Left ventricle myocardium inferior (tissue), 1 donor: Measurements from ENCODE around the gene C19orf85. TPM values are rescaled to one million over a fixed set of nuclear protein-coding genes. Genes with fewer than 3 reads are reported as not detected.
A peak's percentile ranks its signal among the peaks of the same experiment; 100 is the strongest.

Experiments used
- DNase-seq: peaks from one replicate; pipeline ENCODE4 v3.0.0-alpha.2; 2020
- H3K27ac ChIP-seq: fragments of 200-600 bp; replicated peaks from 2 replicates; pipeline ENCODE4 v1.8.0; 2021
- H3K27me3 ChIP-seq: fragments of 200-600 bp; 2 replicates; pipeline ENCODE4 v1.8.0; 2021; ENCODE audit warnings: low read depth
- H3K36me3 ChIP-seq: fragments of 200-600 bp; 2 replicates; pipeline ENCODE4 v1.8.0; 2021
- H3K4me1 ChIP-seq: fragments of 200-600 bp; 2 replicates; pipeline ENCODE4 v1.8.0; 2021
- H3K4me3 ChIP-seq: fragments of 200-600 bp; 2 replicates; pipeline ENCODE4 v1.8.0; 2021; ENCODE audit warnings: mild to moderate bottlenecking, moderate library complexity
- H3K9me3 ChIP-seq: fragments of 200-600 bp; replicated peaks from 2 replicates; pipeline ENCODE4 v1.8.0; 2021
- intact Hi-C: fragments of 100-400 bp; cut with micrococcal nuclease; formaldehyde crosslinking; loops from one replicate; pipeline ENCODE4 v1.11.0; 2022
- total RNA-seq: library from RNA; stranded (reverse); fragmentation: NEBNext Ultra II Directional; extraction: Animal tissue kit (Norgen Biotek cat#: 25700); gene quantifications from one replicate; pipeline ENCODE4 v1.2.1, GENCODE V29; 2021
- TF ChIP-seq, protein P1 (sequence below): fragments of 200-600 bp; IDR thresholded peaks from 2 replicates; pipeline ENCODE4 v1.8.0; 2021; ENCODE audit warnings: antibody characterized with exemption, mild to moderate bottlenecking, borderline replicate concordance
- donor health status: DM: no; HTN: yes; CAD: no; lungs with severe emphysema.

C19orf85 gene
- total RNA-seq, 1 donor from 2014 or later: not detected

DNA sequence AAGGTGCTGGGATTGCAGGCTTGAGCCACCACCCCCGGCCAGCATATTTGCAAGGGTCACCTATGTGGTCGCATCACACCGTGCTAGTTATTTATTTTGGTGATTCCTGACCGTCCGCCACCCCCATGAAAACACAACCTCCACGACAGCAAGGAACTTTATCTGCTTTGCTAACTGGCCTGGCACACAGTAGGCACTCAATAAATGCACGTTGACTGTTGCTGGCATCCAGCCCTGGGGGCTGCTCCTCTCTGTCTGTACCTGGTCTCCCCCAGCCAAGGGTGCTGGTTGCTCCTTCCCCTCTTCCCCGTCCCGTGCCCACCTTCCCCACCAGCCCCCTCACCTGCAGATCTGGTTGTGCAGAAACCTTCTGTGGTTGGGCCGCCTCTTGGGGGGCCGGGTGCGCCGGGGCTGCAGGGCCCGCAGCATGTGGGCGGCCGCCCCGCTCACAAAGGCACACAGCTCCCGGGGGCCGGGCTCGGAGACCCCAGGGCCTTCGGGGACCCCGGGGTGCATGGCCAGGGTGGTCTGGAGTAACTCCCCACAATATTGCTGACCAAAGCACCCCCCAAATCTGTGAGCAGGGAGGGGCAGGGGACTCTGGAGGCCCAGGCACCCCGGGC is 401 bp downstream of the C19orf85 start:
- Histone ChIP-seq H3K27ac (no peak overlapping the region), H3K4me3 (no peak overlapping the region), H3K4me1 (peaks cover 37% of the 10 kb centered on the region), H3K36me3 (no peaks in the 10 kb centered on the region), H3K27me3 (no peaks in the 10 kb centered on the region), H3K9me3 (no peaks in the 10 kb centered on the region)
- TF ChIP-seq, protein P1, sequence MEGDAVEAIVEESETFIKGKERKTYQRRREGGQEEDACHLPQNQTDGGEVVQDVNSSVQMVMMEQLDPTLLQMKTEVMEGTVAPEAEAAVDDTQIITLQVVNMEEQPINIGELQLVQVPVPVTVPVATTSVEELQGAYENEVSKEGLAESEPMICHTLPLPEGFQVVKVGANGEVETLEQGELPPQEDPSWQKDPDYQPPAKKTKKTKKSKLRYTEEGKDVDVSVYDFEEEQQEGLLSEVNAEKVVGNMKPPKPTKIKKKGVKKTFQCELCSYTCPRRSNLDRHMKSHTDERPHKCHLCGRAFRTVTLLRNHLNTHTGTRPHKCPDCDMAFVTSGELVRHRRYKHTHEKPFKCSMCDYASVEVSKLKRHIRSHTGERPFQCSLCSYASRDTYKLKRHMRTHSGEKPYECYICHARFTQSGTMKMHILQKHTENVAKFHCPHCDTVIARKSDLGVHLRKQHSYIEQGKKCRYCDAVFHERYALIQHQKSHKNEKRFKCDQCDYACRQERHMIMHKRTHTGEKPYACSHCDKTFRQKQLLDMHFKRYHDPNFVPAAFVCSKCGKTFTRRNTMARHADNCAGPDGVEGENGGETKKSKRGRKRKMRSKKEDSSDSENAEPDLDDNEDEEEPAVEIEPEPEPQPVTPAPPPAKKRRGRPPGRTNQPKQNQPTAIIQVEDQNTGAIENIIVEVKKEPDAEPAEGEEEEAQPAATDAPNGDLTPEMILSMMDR: no peak
- intact Hi-C loops: no loop called here
- DNase-seq: no peak

DNA sequence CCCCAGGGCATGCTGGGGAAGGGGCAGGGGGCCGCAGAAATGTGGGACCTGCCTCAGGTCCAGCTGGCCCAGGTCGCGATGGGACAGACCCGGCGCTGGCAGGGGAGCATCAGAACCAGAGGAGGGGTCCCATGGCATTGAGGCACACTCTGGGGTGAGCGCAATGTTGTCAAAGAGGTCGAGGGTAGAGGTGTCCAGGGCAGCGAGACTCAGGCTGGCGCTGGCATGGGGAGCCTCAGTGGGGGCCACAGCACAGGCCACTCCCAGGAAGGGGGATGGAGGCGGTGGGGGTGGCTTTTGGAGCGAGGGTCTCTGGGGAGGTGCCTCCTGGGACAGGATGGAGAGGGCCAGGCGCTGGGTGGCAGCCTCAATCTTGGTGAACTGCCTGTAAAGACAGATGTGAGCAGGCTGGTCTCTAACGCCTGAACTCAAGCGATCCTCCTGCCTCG is 944 bp downstream of the C19orf85 start:
- Histone ChIP-seq H3K4me3 (no peak overlapping the region), H3K27me3 (no peaks in the 10 kb centered on the region), H3K27ac (no peak overlapping the region), H3K9me3 (no peaks in the 10 kb centered on the region), H3K4me1 (peaks cover 37% of the 10 kb centered on the region), H3K36me3 (no peaks in the 10 kb centered on the region)
- TF ChIP-seq, protein P1: no peak
- DNase-seq: no peak
- intact Hi-C loops: no loop called here

DNA sequence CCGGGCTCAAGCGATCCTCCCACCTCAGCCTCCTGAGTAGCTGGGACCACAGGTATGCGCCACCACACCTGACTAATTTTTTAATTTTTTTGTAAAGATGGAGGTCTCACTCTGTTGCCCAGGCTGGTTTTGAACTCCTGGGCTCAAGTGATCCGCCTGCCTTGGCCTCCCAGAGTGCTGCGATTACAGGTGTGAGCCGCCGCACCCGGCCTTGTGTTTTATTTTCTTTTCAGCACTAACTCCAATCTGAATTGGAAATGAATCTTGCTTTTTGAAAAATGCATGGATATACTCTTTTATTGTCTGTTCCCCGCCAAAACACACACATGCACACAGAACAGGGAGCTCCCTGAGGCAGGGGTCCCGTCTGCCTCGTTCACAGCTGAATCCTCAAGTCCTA is 1.8 kb downstream of the C19orf85 start:
- peak overlapping the region; percentile 81 for H3K4me3 ChIP-seq
- DNase-seq: no peak
- no peak overlapping the region for H3K27ac ChIP-seq

DNA sequence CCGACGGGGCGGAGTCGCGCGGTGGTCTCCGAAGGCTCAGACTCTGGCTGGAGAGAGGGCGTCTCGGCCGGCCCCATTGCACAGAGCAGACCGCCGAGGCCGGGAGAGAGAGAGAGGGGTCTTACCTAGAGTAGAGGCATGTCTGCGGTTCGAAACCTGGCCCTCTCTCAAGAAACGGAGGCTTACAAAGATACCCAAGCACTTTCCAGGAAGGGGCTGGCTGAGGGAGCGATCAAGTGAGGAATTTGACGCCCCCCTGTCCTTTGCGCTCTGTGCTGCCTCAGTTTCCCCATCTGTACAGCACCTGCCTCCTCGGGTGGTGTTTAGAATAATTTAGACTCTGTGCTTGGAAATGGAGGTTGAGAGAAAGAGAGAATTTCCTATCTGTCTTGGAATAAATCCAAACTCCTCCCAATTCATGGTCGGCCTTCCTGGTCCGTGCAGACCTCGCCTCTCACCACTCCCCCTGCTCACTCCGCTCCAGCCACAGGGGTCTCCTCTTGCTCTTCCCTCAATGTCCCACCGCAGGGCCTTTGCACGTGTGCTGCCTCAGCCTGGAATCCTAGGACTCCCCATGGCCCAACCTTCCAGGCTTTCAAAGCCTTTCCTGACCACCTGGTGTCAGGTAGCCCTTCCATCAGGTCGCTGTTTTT is 2.5 kb downstream of the C19orf85 start:
- intact Hi-C loops: no loop called here
- TF ChIP-seq, protein P1: no peak

More for the DNA sequence above, 1.8 kb downstream of the C19orf85 start:
- H3K4me1 ChIP-seq: peaks cover 32% of the 10 kb centered on the region
- H3K36me3 ChIP-seq: no peaks in the 10 kb centered on the region
- no peaks in the 10 kb centered on the region for H3K27me3 ChIP-seq
- intact Hi-C loops: no loop called here
- no peaks in the 10 kb centered on the region for H3K9me3 ChIP-seq
- TF ChIP-seq, protein P1: no peak

DNA sequence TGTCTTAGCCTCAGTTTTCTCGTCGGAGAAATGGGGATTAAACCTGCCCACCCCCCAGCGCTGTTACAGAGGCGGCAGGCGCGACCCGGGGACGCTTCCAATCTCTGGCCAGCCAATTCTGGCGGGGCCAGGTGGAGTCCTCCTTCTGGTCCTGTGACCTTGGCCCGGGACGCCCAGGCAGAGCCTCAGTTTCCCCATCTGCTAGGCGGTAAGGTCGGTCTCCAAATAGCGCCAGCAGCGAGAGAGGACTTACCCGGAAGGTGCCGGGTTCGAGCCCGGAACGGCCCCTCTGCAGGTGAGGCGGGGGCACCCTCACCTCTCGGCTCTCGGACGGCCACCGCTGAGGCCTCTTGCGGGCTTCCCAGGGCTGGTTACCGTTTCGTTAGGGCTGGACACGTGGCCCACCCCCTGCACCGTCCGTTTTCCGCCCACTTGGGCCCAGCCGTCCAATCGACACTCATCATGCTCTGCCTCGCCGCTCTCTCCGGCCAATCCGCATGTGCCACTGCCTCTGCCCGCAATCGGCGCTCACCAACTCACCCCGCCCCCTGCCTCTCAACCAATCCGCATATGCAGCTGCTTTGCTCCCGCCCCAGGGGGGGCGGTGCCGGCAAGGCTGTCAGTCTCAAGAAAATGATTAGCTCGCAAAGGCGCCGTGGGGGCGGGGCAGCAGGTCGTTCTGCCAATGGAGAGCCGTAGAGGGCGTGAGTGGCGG is 3.1 kb downstream of the C19orf85 start, which contains the start of gene ISOC2:
Gene ISOC2 (minus strand): TSS at position 384 of the 715 bp plus-strand sequence. CDS start 5,156 bp downstream, outside the sequence.
- TF ChIP-seq, protein P1: no peak
- intact Hi-C loops: no loop called here
- peak within 1 kb of the TSS; percentile 81 for H3K4me3 ChIP-seq
- no peaks in the 10 kb centered on the region for H3K9me3 ChIP-seq
- peaks cover 29% of the 10 kb centered on the region for H3K4me1 ChIP-seq
- peak within 1 kb of the TSS; percentile 93 for H3K27ac ChIP-seq
- peak; percentile 100 for DNase-seq
- H3K36me3 ChIP-seq: no peaks in the 10 kb centered on the region
- H3K27me3 ChIP-seq: no peaks in the 10 kb centered on the region

More for the DNA sequence above, 2.5 kb downstream of the C19orf85 start:
- Histone ChIP-seq H3K4me3 (peak overlapping the region; percentile 81), H3K27ac (peak overlapping the region; percentile 93), H3K9me3 (no peaks in the 10 kb centered on the region), H3K4me1 (peaks cover 29% of the 10 kb centered on the region), H3K27me3 (no peaks in the 10 kb centered on the region), H3K36me3 (no peaks in the 10 kb centered on the region)
- no peak for DNase-seq
